GM19467 (cell line): ENCODE data around the gene OASL.
A peak's percentile ranks its signal among the peaks of the same experiment; 100 is the strongest.

Source experiments
- ATAC-seq: cut with Tn5 transposase; IDR thresholded peaks from one replicate; pipeline ENCODE4 v1.9.1; 2021; ENCODE audit warnings: mild to moderate bottlenecking, moderate library complexity; ENCODE audit not compliant: unreplicated experiment

Gene OASL

GRCh38 chr12:121017966-121018491 is 21.0 kb downstream of the OASL start:
- no peak for ATAC-seq

GRCh38 chr12:121015825-121016766 is 22.9 kb downstream of the OASL start, which contains the start of gene C12orf43:
Gene C12orf43 (minus strand): TSS chr12:121016487. CDS start chr12:121016474, 13 bp downstream.
- ATAC-seq = peak; percentile 94

- no peak for ATAC-seq
These were observed 25.3 kb downstream of the OASL start for GRCh38 chr12:121013715-121014114.

GRCh38 chr12:121011820-121012219 is 27.2 kb downstream of the OASL start:
- ATAC-seq = no peak

GRCh38 chr12:121010860-121011259 is 28.2 kb downstream of the OASL start:
- no peak for ATAC-seq

- no peak for ATAC-seq
These were observed 29.3 kb downstream of the OASL start for GRCh38 chr12:121009741-121010140.

- ATAC-seq = no peak
These were observed 30.5 kb downstream of the OASL start for GRCh38 chr12:121008347-121009098.

GRCh38 chr12:121005346-121005815 is 33.7 kb downstream of the OASL start:
- ATAC-seq = no peak

GRCh38 chr12:121004253-121004815 is 34.7 kb downstream of the OASL start:
- ATAC-seq = no peak

- no peak for ATAC-seq
These were observed 35.4 kb downstream of the OASL start for GRCh38 chr12:121003650-121004049.

GRCh38 chr12:121001841-121002483 is 37.1 kb downstream of the OASL start:
- ATAC-seq = no peak

GRCh38 chr12:121001060-121001459 is 38.0 kb downstream of the OASL start:
- no peak for ATAC-seq

- ATAC-seq = no peak
These were observed 38.5 kb downstream of the OASL start for GRCh38 chr12:121000530-121000929.

- ATAC-seq = no peak
These were observed 39.6 kb downstream of the OASL start for GRCh38 chr12:120999191-121000120.

- no peak for ATAC-seq
These were observed 40.6 kb downstream of the OASL start for GRCh38 chr12:120998435-120998834.

- no peak for ATAC-seq
These were observed 41.6 kb downstream of the OASL start for GRCh38 chr12:120997448-120997847.

GRCh38 chr12:120996133-120996746 is 42.8 kb downstream of the OASL start:
- no peak for ATAC-seq

- ATAC-seq = no peak
These were observed 44.3 kb downstream of the OASL start for GRCh38 chr12:120994589-120995337.
